Activated T-helper 2 cell treated with anti-CD3 and anti-CD28 coated beads, Interferon-gamma antibody, Interleukin-2, Interleukin-4, amounts not matched to agents 10 μg/mL and 5 μg/mL and 100 μg/mL, durations not matched to agents 14 hours and 24 hours and 36 hours (primary cell): ENCODE data around the gene ZNF222. TPM values are rescaled to one million over a fixed set of nuclear protein-coding genes. Genes with fewer than 3 reads are reported as not detected.

Source experiments
- DNase-seq: peaks from one replicate; pipeline ENCODE4 v3.0.0; 2021; ENCODE audit warnings: low spot score
- H3K27ac Mint-ChIP-seq: one replicate; pipeline ENCODE4 v1.8.0; 2021; ENCODE audit warnings: mixed read lengths
- H3K27me3 Mint-ChIP-seq: one replicate; pipeline ENCODE4 v1.8.0; 2021; ENCODE audit warnings: low read depth, mixed read lengths
- H3K36me3 Mint-ChIP-seq: one replicate; pipeline ENCODE4 v1.8.0; 2021; ENCODE audit warnings: low read depth, mixed read lengths
- H3K4me1 Mint-ChIP-seq: one replicate; pipeline ENCODE4 v1.8.0; 2021; ENCODE audit warnings: low read depth, mixed read lengths
- H3K4me3 Mint-ChIP-seq: one replicate; pipeline ENCODE4 v1.8.0; 2021; ENCODE audit warnings: low read depth, mild to moderate bottlenecking, moderate library complexity, mixed read lengths
- H3K9me3 Mint-ChIP-seq: one replicate; pipeline ENCODE4 v1.8.0; 2021; ENCODE audit warnings: mixed read lengths
- intact Hi-C: fragments of 100-400 bp; cut with micrococcal nuclease; formaldehyde crosslinking; loops from one replicate; pipeline ENCODE4 v1.15.1; 2023
- total RNA-seq: library from RNA; stranded (reverse); gene quantifications from 2 replicates; pipeline ENCODE4 v1.2.3, GENCODE V29; 2022

The ZNF222 gene
- total RNA-seq, 1 donor from 2014 or later = 1.8 TPM

GRCh38 chr19:44010468-44010867 lies 14.7 kb upstream of the ZNF222 start:
- Mint-ChIP-seq H3K27ac (no peak overlapping the region), H3K4me3 (no peak overlapping the region), H3K9me3 (peaks cover 87% of the 10 kb centered on the region), H3K36me3 (peaks cover 73% of the 10 kb centered on the region), H3K4me1 (no peaks in the 10 kb centered on the region), H3K27me3 (no peaks in the 10 kb centered on the region)
- no peak for DNase-seq
- intact Hi-C loops = no loop called here

DNA sequence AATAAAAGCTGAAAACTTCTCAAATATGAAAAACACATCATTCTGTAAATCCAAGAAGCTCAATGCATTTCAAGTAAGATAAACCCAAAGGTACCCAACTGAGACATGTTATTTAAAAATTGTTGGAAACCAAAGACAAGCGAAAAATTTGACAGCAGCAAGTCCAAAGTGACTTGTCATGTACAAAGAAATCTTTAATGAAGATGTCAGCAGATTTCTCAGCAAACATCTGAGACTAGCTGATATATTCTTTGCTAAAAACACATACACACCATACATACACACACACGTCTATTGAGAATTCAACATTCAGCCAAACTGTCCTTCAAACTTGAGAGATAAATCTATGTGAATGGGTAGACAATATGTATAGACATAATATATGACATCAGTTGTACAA lies 5.7 kb upstream of the ZNF222 start:
- H3K4me1 Mint-ChIP-seq = no peaks in the 10 kb centered on the region
- intact Hi-C loops = no loop called here
- H3K27ac Mint-ChIP-seq = no peak overlapping the region
- peaks cover 62% of the 10 kb centered on the region for H3K9me3 Mint-ChIP-seq
- H3K36me3 Mint-ChIP-seq = no peaks in the 10 kb centered on the region
- no peak for DNase-seq
- no peaks in the 10 kb centered on the region for H3K27me3 Mint-ChIP-seq
- no peak overlapping the region for H3K4me3 Mint-ChIP-seq

DNA sequence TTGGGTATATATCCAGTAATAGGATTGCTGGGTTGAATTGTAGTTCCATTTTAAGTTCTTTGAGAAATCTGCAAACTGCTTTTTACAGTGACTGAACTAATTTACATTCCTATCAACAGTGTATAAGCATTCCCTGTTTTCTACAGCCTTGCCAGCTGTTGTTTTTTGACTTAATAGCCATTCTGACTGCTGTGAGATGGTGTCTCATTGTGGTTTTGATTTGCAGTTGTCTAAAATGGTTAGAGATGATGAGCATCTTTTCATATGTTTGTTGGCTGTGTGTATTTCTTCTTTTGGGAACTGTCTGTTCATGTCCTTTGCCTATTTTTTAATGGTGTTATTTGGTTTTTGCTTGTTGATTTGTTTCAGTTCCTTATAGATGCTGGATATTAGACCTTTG lies 4.0 kb upstream of the ZNF222 start:
- intact Hi-C loops = no loop called here
- Mint-ChIP-seq H3K9me3 (peaks cover 59% of the 10 kb centered on the region), H3K4me1 (peaks cover 15% of the 10 kb centered on the region), H3K27me3 (no peaks in the 10 kb centered on the region), H3K36me3 (peaks cover 16% of the 10 kb centered on the region), H3K27ac (no peak overlapping the region), H3K4me3 (no peak overlapping the region)
- DNase-seq = no peak

DNA sequence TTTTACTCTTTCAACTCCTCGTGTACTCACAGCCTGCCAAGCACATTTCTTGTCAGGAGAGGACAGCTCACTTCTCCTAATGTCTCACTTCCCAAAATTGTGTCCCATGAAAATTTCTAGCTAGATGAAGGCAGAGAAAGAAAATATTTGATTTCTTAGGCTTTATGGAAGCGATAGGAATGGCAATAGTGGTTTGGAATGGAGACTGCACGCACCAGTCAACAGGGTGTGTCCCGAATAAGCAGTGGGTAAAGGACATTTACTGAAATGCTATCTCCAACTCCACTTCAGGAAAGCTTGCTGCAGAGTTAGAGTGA lies 321 bp upstream of the ZNF222 start:
- peaks cover 60% of the 10 kb centered on the region for H3K9me3 Mint-ChIP-seq
- peaks cover 48% of the 10 kb centered on the region for H3K36me3 Mint-ChIP-seq
- intact Hi-C loops = loop anchor here (1.0 kb wide), 2 partner anchors 23 to 47 kb away; partner anchors contain the start of genes ZNF230 and ZNF284
- peak overlapping the region; percentile 95 for H3K4me3 Mint-ChIP-seq
- no peak for DNase-seq
- H3K4me1 Mint-ChIP-seq = peaks cover 15% of the 10 kb centered on the region
- no peak overlapping the region for H3K27ac Mint-ChIP-seq
- H3K27me3 Mint-ChIP-seq = no peaks in the 10 kb centered on the region

- Mint-ChIP-seq H3K4me1 (peaks cover 15% of the 10 kb centered on the region), H3K27ac (no peak overlapping the region), H3K4me3 (no peak overlapping the region), H3K27me3 (no peaks in the 10 kb centered on the region), H3K36me3 (peaks cover 62% of the 10 kb centered on the region), H3K9me3 (peaks cover 66% of the 10 kb centered on the region)
- DNase-seq = no peak
- intact Hi-C loops = no loop called here
Measured at GRCh38 chr19:44026622-44027021, 1.4 kb downstream of the ZNF222 start.

- no peaks in the 10 kb centered on the region for H3K4me1 Mint-ChIP-seq
- intact Hi-C loops = no loop called here
- H3K27me3 Mint-ChIP-seq = no peaks in the 10 kb centered on the region
- DNase-seq = no peak
- peaks cover 51% of the 10 kb centered on the region for H3K36me3 Mint-ChIP-seq
- H3K4me3 Mint-ChIP-seq = no peak overlapping the region
- peaks cover 83% of the 10 kb centered on the region for H3K9me3 Mint-ChIP-seq
- H3K27ac Mint-ChIP-seq = no peak overlapping the region
Measured at GRCh38 chr19:44032001-44032610, 6.9 kb downstream of the ZNF222 start.

GRCh38 chr19:44042147-44042546 lies 17.0 kb downstream of the ZNF222 start:
- H3K27ac Mint-ChIP-seq = no peak overlapping the region
- H3K4me1 Mint-ChIP-seq = no peaks in the 10 kb centered on the region
- H3K36me3 Mint-ChIP-seq = no peaks in the 10 kb centered on the region
- intact Hi-C loops = no loop called here
- DNase-seq = no peak
- no peaks in the 10 kb centered on the region for H3K27me3 Mint-ChIP-seq
- no peak overlapping the region for H3K4me3 Mint-ChIP-seq
- H3K9me3 Mint-ChIP-seq = peaks cover 59% of the 10 kb centered on the region

DNA sequence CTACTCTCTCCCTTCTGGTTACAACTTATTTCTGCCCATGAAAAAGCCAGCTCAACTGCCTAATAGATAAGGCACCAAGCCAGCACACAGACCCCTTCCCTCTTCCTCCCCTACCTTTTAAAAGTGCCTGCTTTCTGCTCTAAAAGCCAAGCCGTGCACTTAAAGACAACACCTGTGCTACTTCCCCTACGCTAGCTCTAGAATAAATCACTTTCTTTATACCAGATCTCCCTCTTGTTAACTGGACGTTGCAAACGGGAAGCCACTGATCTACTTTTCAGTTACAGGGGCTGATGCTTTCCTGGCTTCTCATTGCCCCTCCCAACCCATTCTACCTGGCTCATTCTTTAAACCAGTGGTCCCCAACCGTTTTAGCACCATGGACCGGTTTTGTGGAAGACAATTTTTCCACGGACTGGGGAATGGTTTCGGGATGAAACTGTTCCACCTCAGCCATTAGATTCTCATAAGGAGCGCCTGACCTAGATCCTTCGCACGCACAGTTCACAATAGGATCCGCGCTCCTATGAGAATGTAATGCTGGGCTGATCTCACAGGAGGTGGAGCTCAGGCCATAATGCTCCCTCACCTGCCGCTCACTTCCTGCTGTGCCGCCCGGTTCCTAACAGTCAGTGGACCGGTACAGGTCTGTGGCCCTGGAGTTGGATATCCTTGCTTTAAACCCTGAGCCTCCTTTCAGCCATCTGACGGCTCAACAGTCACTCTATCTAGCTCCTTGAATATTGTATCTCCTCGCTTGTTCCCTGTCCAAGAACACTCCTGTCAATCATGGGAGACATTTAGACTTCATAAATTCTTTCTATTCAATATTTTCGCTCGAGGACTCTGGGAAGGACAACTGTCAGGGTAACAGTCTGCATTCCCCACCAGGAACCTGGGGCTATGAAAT lies 25.8 kb downstream of the ZNF222 start:
- H3K9me3 Mint-ChIP-seq = peaks cover 41% of the 10 kb centered on the region
- H3K4me1 Mint-ChIP-seq = peaks cover 6% of the 10 kb centered on the region
- DNase-seq = no peak
- H3K27me3 Mint-ChIP-seq = no peaks in the 10 kb centered on the region
- H3K27ac Mint-ChIP-seq = no peak overlapping the region
- peaks cover 3% of the 10 kb centered on the region for H3K36me3 Mint-ChIP-seq
- H3K4me3 Mint-ChIP-seq = peak overlapping the region; percentile 76
- intact Hi-C loops = loop anchor here (2.0 kb wide), 1 partner anchor 48 kb away; the partner anchor contains the start of gene ZNF230

GRCh38 chr19:44051650-44052402 lies 26.6 kb downstream of the ZNF222 start, which contains the start of gene ZNF223:
ZNF223 (plus strand) TSS chr19:44052036; CDS start chr19:44055177, 3,141 bp downstream.
- no peak within 1 kb of the TSS for H3K27ac Mint-ChIP-seq
- no peaks in the 10 kb centered on the region for H3K27me3 Mint-ChIP-seq
- H3K36me3 Mint-ChIP-seq = peaks cover 3% of the 10 kb centered on the region
- H3K4me3 Mint-ChIP-seq = peak within 1 kb of the TSS; percentile 76
- no peak for DNase-seq
- intact Hi-C loops = loop anchor here (2.0 kb wide), 1 partner anchor 49 kb away; the partner anchor contains the start of gene ZNF230
- peaks cover 40% of the 10 kb centered on the region for H3K9me3 Mint-ChIP-seq
- peaks cover 6% of the 10 kb centered on the region for H3K4me1 Mint-ChIP-seq

DNA sequence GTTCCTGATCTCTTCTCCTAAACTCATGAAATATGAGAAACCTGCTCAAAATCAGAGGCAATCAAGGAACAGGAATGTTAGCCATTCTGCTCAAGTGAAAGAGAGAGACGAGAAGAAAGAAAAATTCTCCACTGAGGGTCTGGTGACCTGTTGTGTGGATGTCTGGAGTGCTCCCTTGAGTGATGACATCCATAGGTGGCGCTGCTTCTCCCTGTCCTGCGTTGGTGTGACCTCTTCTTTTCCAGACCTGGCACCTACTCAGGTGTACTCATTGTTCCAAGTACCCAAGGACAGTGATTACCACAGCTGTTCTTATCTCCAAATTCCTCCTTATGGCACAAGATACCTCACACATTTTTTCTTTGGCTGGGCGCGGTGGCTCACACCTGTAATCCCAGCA lies 30.7 kb downstream of the ZNF222 start:
- no peaks in the 10 kb centered on the region for H3K27me3 Mint-ChIP-seq
- intact Hi-C loops = no loop called here
- H3K36me3 Mint-ChIP-seq = peaks cover 3% of the 10 kb centered on the region
- H3K4me1 Mint-ChIP-seq = peaks cover 6% of the 10 kb centered on the region
- DNase-seq = no peak
- H3K9me3 Mint-ChIP-seq = peaks cover 49% of the 10 kb centered on the region
- no peak overlapping the region for H3K27ac Mint-ChIP-seq
- no peak overlapping the region for H3K4me3 Mint-ChIP-seq

GRCh38 chr19:44059229-44059628 lies 34.0 kb downstream of the ZNF222 start:
- no peaks in the 10 kb centered on the region for H3K27me3 Mint-ChIP-seq
- H3K9me3 Mint-ChIP-seq = peaks cover 42% of the 10 kb centered on the region
- no peak overlapping the region for H3K27ac Mint-ChIP-seq
- H3K4me3 Mint-ChIP-seq = no peak overlapping the region
- intact Hi-C loops = no loop called here
- DNase-seq = no peak
- no peaks in the 10 kb centered on the region for H3K36me3 Mint-ChIP-seq
- H3K4me1 Mint-ChIP-seq = no peaks in the 10 kb centered on the region

DNA sequence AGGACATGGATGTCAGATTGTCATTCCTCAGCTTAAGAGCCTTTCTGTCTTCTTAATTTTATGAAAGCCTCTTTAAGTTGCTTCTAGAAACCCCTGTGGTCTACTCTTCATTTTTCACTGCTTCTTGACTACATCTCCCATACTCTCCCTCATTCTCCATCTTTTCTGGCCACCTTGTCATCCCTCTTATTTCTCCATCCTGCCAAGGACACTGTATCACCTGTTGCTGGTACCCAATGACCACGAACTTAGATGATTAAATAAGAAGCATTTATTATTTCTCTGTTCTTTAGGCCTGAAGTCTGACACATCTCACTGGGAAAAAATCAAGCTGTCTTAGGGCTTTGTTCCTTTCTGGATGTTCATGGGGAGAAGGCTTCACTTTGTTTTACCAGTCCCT lies 35.9 kb downstream of the ZNF222 start:
- intact Hi-C loops = no loop called here
- Mint-ChIP-seq H3K4me1 (no peaks in the 10 kb centered on the region), H3K9me3 (peaks cover 39% of the 10 kb centered on the region), H3K36me3 (no peaks in the 10 kb centered on the region), H3K4me3 (no peak overlapping the region), H3K27me3 (no peaks in the 10 kb centered on the region), H3K27ac (no peak overlapping the region)
- DNase-seq = no peak
